GM19372 (cell line): Measurements from ENCODE around the gene RHCE.
"Not testable (repeated sequence)": the region's sequence is repeated elsewhere in the genome, so short reads cannot be mapped to it uniquely, and the experiment has no call there.

Source experiments
- ATAC-seq: cut with Tn5 transposase; IDR thresholded peaks from one replicate; pipeline ENCODE4 v1.9.1; 2021; ENCODE audit warnings: mild to moderate bottlenecking, low read depth, moderate library complexity; ENCODE audit not compliant: unreplicated experiment

RHCE gene

DNA sequence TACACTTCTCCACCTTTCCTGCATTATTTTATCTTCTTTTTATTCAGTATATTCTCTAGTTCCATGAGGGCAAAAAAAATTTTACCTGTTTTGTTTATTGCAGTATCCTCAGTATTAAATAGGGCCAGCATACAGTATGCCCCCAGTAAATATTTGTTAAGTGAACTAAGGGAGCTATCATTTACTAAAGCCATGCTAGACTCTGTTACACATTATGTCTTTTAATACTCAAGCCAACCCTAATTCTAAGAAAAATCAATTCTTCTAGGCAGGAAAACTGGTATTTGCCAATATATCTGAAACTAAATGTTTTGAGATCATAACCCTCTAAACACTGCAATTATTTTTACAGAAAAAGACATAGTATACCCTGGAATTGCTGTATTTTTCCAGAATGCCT is 64.2 kb downstream of the RHCE start:
- ATAC-seq = no peak

DNA sequence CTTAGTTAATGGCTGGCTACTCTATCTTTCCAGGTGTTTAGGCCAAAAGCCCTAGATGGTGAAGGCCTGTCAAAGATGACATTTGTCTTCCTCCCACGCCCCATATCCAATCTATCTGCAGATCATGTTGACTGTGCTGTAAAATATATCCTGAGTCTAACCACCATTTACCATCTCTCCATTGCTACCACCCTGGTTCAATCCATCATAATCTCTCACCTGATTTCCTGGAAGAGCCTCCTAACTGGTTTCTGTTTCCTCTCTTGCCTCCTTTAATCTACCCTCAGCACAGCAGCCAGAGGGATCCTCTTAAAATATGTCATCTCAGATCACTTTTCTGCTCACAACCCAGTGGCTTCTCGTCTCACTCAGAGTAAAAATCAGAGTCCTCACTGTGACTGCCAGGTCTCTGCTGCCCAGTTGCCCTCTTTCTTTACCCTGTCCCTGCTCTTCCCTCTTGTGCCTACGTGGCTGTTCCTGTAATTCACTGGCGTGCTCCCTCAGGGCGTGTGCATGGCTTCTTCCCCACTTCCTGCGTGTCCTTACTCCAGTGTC is 64.7 kb downstream of the RHCE start:
- ATAC-seq = no peak

DNA sequence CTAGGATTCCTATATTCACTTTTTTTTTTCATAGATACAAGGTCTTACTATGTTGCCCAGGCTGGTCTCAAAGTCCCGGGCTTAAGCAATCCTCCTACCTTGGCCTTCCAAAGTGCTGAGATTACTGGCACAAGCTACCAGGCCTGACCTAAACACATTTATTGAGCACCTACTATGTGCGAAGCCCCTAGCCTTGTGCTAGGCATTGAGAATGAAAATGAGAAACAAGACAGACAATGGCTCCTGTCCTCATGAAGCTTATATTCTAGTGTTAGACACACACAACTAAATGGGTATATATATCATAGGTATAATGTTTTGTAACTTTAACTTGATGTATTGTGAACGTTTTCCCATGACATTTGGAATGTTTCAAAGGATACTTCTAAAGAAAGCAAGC is 71.0 kb downstream of the RHCE start:
- ATAC-seq = no peak

DNA sequence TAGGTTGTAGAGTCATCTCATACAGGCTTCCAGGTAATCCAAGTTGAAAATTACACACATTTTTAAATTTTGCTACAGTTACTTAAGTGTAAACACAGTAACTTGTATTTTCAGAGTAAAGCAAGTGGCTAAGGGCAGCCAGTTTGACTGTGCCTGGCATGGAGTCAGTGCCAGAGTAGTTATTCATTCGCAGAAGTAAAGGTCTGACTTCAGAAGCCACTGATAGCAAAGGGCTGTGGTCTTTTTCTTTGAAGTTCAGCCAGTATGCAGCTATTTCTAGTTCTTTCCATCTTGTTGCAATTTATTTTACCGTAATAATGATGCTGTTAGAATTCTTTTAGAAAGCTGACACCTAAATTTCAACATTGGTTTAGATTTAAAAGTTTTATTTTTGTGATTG is 73.1 kb downstream of the RHCE start:
- no peak for ATAC-seq

DNA sequence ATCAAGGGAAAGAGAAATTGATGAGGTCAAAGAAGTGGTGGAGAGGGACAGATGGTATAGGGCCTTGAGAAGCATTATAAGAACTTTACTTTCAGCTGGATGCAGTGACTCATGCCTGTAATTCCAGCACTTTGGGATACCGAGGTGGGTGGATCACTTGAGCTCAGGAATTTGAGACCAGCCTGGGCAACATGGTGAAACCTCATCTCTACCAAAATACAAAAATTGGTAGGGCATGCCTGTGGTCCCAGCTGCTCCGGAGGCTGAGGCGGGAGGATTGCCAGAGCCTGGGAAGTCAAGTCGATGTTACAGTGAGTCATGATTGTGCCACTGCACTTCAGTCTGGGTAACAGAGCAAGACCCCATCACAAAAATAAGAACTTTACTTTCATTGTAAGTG is 76.8 kb downstream of the RHCE start:
- no peak for ATAC-seq

DNA sequence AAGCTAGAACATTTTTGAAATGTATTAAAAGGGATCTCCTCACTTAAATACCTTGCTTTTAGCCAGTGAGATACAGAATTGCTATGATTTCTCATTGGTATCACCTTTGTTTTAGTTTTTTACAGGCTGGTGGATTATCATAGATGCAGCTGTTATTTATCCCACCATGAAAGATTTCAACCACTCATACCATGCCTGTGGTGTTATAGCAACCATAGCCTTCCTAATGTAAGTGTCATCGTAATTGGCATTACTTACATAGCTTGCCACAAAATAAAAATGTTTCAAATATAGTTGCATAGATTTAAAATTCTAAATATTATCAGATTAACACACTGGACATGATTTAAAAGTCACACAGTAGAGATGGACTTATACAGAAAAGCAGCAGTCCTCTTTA is 77.8 kb downstream of the RHCE start:
- ATAC-seq = no peak

DNA sequence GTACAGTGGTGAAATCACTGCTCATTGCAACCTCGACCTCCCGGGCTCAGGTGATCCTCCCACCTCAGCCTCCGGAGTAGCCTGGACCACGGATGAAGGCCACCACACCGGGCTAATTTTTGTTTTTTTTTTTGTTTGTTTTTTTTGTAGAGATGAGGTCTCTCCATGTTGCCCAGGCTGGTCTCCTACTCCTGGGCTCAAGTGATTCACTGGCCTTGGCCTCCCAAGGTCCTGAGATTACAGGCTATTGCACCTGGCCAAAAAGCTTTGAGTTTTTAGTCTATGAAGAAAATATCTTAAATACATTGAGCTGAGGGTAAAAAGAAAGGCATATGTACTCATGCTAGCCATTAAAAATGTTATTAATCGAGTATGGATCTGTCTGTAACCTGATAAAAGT is 78.9 kb downstream of the RHCE start:
- ATAC-seq = no peak

DNA sequence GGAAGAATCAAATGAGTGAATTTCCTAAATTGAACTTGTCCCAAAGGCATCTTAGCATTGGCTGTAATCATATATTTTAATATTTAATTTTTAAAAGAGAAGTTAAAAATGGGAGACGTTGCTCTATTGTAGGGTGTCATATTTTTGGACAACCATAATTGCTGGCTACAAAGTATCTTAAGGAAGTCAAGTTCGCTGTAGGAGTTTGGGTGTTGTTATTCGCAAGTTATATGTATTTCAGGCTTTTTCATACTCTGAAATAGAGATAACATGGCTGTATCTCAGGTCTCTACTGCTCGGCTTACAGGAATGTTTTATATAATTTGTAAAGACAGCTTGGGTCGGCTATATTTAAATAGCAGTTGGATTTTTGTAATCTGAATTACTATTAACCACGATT is 81.6 kb downstream of the RHCE start:
- no peak for ATAC-seq

DNA sequence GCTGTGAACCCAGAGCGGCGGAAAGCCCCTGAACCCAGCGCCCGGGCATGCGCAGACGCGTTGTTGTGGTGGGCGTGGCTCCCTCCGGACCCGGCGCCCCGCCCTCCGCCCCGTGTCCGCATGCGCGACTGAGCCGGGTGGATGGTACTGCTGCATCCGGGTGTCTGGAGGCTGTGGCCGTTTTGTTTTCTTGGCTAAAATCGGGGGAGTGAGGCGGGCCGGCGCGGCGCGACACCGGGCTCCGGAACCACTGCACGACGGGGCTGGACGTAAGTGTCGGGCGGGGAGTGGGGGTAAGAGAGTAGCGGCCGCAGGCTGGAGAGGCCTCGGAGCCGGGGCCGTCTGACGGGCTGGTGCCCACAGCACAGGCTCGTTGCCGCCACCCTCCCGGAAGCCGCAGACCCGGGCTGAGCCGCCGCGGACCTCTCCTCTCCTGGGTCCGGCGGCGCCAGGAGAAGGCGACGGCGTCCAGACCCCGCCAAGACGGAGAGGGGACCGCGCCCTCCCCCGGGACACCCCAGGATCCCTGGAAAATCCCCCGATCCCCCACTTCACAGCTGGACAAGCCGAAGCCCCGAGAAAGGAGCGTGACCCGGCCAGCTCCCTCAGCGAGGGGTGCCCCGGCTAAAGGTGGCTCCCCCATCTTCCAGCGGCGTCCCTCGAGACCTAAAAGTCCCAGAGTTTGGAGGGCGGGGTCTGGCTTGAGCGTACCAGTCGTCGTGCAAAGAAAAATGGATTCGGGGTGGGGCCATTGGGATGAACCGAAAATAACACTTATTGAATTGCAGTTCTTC is 82.2 kb downstream of the RHCE start, which contains the start of gene TMEM50A:
TMEM50A (plus strand) TSS at position 147 of the 794 bp plus-strand sequence. CDS start 2,153 bp downstream, outside the sequence.
- ATAC-seq = peak; percentile 63

DNA sequence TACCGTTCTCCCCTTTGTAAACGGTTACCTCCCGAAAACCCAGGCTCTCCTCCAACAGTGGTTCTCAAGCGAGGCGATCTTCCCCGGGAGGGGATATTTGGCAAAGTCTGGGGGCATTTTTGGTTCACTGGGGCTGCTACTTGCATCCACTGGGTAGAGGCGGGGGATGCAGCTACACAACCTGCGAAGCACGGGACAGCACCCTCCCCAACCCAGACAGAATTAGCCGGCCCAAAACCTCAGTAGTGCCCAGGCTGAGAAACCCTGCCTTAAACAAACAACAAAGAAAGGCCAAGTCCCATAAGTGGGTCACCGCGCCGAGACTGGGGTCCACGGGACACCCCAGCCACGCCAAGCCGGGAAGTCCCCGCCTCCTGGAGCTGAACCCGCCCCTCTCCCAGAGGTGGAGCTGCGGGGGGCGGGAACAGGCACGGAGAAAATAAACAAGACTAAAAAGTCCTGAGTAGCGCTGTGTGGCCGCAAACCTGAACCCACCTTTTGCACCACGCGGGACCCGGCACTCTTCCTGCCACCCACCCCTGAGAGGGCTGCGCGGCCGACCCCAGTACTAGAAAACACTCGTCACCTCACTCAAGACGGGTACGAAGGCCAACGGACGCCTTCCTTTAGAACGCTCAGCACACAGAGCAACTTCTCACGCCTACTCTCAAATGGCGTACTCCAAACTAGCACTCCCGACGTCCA is 83.0 kb downstream of the RHCE start:
- peak; percentile 29 for ATAC-seq

DNA sequence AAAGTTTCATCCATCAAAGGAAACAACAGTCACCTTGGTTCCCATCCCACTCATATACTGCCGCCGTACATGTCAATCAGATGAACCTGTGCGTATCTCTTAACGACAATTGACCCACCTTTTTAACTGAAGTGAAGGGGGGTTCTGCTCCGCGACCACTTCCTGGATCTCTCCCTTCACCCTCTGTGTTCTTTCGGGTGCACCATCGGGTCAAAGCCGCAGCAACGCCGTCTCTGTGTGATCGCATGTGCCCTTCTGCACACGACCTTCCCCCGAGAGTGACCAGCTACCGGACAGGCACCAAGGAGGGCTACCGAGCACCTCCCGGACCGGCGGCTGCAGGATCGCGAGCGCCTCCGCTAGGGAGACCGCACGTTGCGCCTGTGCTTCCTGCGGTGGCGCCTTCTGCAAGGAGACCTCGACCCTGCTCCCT is 83.7 kb downstream of the RHCE start:
- not testable (repeated sequence) for ATAC-seq

DNA sequence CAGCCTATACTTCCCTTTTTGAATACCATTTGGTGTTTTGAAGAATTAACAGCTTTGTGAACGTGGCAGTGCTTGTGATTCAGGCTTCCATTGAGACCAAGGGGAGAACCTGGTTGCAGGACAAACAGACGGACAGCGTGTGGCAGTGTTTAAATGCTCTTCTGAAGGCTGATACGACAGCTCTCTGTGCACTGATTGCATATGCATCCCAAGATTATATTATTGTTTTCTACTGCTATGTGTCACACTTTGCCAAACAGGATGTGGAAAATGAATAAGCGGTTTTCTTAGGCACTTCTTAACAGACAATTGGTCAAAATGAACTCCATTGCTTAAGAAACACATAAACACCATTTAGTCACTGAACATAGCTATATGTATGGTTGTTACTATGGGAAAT is 90.7 kb downstream of the RHCE start:
- not testable (repeated sequence) for ATAC-seq

DNA sequence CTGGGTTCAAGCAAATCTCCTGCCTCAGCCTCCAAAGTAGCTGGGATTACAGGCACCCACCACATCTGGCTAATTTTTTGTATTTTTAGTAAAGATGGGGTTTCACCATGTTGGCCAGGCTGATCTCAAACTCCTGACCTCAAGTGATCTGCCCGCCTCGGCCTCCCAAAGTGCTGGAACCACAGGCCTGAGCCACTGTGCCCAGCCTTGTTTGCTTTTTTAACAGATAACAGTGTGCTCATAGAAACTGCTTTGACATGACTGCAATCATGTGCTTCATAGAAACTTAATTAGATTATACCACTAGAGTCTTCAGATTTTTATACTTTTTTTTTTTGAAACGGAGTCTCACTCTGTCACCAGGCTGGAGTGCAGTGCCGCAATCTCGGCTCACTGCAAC is 91.3 kb downstream of the RHCE start:
- not testable (repeated sequence) for ATAC-seq

DNA sequence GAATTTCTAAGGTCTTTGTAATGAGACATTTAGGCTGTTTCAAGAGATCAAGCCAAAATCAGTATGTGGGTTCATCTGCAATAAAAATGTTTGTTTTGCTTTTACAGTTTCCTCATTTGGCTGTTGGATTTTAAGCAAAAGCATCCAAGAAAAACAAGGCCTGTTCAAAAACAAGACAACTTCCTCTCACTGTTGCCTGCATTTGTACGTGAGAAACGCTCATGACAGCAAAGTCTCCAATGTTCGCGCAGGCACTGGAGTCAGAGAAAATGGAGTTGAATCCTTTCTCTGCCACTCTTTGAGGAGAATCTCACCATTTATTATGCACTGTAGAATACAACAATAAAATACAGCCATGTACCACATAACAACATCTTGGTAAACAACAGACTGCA is 91.8 kb downstream of the RHCE start:
- not testable (repeated sequence) for ATAC-seq

DNA sequence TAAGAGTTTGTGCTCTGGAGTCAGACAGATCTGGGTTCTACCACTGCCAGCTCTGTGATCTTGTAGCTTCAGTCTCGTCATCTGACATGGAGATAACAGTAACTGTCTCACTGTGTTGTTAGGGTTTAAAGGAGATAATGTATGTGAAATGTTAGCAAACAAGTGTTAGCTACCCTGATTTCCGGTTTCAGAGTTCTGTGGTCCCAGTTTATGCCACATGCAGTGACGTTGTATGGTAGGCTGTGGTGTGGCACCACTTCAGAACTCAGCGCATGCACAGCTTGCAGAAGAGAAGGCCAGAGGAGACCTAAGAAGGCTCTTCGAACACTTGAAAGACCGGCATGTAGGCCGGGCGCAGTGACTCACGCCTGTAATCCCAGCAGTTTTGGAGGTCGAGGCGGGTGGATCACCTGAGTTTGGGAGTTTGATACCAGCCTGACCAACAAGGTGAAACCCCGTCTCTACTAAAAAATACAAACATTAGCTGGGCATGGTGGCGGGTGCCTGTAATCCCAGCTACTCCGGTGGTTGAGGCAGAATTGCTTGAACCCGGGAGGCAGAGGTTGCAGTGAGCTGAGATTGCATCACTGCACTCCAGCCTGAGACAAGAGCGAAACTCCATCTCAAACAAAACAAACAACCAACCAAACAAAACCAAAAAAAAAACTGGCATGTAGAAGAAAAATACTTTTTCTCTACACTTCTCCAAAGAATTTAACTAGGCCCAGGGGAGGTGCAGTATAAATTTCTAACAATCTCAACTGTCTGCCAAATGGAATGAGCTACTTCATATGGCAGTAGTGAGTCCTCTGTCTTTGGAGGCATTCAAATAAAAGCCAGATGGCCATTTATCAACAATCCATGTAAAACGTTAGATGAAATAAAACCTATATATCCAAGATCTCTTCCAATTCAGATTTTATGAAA is 92.5 kb downstream of the RHCE start:
- not testable (repeated sequence) for ATAC-seq

DNA sequence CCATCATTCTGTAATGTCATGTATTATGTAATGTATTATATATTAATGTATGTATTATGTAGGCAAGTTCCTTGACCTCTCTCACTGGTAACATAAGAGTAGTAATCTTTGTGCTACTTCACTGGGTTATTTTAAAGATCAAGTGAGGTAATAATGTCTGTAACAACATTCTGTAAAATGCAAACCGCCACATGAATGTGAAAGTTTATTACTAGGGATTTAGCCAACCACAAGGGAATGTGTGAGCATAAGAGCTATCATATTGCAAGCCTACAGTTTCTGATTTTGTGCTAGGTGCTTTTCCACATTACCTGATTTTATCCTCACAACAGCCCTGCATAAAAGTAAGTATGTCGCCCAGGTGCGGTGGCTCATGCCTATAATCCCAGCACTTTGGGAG is 96.2 kb downstream of the RHCE start:
- not testable (repeated sequence) for ATAC-seq

DNA sequence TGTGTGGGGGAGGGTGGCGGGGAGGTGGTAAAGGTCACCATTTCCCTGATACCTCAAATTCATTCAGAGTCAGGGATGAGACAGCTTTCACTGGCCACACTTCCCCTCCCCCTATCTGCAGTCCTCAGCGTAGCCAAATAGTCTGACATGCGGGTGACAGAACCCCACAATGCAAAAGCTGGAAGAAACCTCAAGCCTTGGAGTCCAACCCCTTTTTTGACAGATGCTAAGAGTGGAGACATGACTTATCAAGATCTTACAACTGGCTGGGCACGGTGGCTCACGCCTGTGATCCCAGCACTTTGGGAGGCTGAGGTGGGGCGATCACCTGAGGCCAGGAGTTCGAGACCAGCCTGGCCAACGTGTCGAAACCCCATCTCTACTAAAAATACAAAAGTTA is 98.5 kb downstream of the RHCE start:
- ATAC-seq = not testable (repeated sequence)

DNA sequence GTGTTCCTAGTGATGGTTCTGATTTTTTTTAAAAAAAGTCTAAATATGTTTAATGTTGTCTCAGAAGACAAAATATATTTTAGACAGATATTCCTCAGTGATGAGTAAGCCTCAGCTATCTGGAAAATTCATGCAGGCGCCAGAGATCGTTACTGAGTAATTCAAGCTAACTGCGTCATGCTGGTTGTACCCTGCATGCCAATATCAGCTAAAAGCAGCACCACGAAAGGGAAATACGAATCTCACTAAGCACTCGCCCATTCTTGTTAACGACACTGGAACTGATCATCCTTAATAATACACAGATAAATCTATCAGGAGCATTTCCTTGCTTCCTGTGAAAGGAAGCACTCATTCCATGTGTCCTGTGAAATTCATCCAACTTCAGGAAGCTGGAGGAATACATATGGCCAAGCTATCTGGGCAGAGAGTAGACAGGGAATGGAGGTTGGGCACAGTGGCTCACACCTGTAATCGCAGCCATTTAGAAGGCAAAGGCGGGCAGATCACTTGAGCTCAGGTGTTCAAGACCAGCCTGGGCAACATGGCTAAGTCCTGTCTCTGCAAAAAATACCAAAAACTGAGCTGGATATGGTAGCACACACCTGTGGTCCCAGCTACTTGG is 100.2 kb downstream of the RHCE start:
- ATAC-seq = not testable (repeated sequence)

DNA sequence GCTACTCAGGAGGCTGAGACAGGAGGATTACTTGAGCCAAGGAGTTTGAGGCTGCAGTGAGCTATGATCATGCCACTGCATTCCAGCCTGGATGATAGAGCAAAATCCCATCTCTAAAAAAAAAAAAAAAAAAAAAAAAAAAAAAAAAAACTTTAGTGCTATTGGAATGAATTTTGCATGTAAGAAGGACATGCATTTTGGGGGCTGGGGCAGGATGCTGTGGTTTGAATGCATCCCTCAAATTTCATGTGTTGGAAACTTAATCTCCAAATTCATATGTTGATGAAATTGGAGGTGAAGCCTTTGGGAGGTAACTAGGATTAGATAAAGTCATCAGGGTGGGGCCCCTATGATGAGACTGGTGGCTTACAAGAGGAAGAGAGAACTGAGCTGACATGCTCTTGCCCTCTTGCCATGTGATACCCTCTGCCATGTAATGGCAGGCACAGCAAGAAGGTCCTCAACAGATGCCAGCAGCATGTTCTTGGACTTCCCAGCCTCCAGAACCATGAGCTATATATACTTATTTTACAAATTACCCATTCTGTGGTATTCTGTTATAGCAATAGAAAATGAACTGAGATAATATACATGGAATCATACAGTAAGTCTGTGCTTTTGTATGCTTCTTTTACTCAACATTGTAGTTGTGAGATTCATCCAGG is 107.7 kb downstream of the RHCE start:
- ATAC-seq = not testable (repeated sequence)
